Placental epithelial cell (primary cell): ENCODE measurements around the gene ZFP92. TPM values are rescaled to one million over a fixed set of nuclear protein-coding genes. Genes with fewer than 3 reads are reported as not detected.

ENCODE experiments used
- small RNA-seq: library from RNA; depleted of rRNA; stranded (forward); fragments of <200 nt; gene quantifications from one replicate; pipeline ENCODE3, GENCODE V24; 2012
- total RNA-seq: library from RNA; depleted of rRNA; stranded (reverse); fragments of >200 nt; gene quantifications from 2 replicates; pipeline ENCODE4 v1.2.3, GENCODE V29; 2012

ZFP92 gene
- total RNA-seq, result not detected in 2 replicates

DNA sequence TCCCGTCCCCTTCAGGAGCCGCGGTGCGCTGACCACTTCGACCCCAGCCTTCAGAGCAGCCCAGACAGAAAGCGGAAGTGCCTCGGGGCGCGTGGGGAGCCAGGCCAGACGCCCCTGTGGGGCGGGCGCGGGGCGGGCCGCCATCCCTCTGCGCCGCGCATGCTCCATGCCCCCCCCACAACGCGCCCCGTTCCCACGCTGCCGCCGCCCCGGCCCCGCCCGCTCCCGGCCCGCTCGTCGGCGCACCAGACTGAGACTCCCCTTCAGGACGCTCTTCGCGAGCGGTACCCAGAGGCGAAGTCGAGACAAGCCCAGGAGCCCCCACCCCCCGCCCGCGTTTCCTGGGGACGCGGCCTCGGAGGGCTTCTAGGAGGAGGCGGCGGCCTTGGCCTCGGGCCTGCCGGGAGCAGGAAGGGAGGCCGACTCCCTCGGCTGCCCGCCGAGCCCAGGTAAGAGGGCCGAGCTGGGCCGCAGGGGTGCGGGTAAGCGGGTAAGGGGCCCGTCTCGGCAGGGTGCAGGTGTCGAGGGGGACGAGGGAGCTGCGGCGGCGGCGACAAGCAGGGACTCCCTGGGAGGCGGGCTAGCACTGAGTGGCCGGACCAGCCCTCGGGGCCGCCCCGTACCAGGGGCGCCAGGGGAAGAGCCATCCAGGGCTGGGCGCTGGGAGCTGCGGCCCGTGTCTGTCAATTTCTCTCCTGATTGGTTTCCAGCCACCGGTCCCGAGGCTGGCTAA, at the start of gene ZFP92:
Gene ZFP92 (plus strand): TSS at position 218 of the 733 bp plus-strand sequence. CDS start 6,851 bp downstream, outside the sequence.

DNA sequence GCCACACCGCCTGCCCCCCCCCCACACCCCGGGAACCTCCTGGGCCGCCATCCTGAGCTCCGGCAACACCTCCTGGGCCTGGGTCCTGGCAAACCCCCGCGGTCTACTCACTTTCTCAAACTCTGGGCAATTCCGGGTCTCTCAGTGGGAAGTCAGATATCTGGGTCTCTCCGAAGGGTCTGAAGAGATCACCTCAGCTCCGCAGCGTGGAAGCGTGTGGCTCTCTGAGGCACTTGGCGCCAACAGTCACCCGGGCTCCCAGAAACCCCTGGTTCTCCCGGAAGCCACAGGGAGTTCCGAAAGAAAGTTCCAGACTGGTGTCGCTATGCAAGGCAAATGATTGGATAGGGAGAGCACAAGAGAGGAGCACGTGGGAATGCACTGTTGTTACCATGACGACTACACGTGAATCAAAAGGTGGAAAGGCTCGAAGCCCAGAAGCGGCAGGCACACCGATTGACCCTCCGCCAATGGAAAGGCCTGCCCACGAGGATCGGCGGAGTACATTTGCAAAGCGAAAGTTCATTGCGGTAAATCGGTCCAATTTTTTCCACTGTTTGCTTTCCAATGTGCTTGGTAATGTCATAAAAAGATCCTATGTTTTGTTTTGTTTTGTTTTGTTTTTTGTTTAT, 10.0 kb upstream of the ZFP92 start, which contains the start of gene PNMA6E:
Gene PNMA6E (minus strand): TSS at position 218 of the 632 bp plus-strand sequence. CDS start 2,501 bp downstream, outside the sequence.

DNA sequence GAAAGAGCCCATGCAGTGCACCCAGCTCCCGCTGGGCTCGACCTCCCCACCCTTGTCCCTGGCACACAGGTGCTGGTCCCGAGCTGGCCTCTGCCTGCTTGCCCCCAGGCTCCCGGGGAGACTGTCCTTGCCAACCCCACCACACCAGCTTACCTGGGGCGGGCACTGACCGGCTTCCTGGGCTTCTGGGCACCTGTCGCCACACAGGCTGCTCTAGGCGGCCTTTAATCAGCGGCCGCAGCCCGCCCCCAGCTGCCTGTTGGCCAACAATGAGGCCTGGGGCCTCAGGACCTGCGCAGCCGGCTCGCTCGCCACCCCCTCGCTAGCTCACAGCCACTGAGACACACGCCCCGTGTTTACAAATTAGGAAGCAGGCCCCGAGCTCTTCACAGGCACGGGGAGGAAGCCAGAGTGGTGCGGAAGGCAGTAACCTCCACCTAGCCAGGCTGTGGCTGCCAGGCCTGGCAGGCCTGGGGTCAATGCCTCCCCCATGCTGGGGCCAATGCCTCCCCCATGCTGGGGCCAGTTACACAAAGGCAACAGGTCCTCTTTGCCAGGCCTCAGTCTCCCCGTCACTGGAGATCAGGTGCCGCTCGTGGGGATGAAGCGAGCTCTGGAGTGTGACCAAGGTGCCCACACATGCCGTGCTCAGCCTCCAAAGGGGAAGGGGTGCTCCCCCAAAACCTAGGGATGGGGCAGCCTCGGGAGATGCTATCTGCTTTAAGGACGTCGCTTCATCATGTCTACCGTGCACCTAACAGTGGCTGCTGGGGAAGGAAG, 34.8 kb downstream of the ZFP92 start, which contains the start of gene TREX2:
Gene TREX2 (minus strand): TSS at position 201 of the 780 bp plus-strand sequence. CDS start 626 bp downstream, outside the sequence.

Small RNAs within 50 kb of the gene (small RNA-seq; reads per million reads assigned to genes)
- not detected for gene RN7SL667P

Other genes starting within 250 kb of the ZFP92 start
- gene MAGEA1, start 232.2 kb upstream of the ZFP92 start, total RNA-seq, result not detected in 2 replicates
- not detected in 2 replicates for gene PNMA6F, start 89.7 kb upstream of the ZFP92 start, total RNA-seq
- 6.3 and 9.0 TPM in 2 replicates for gene ZNF275, start 77.3 kb upstream of the ZFP92 start, total RNA-seq
- not detected in 2 replicates for gene PNMA6E, start 10.1 kb upstream of the ZFP92 start, total RNA-seq
- 1.6 TPM in 2 replicates for gene TREX2, start 34.6 kb downstream of the ZFP92 start, total RNA-seq
- gene HAUS7, start 59.1 kb downstream of the ZFP92 start, total RNA-seq, result 10.2 and 22.1 TPM in 2 replicates
- 0.11 and 0.39 TPM in 2 replicates for gene BGN, start 83.5 kb downstream of the ZFP92 start, total RNA-seq
- not detected in 2 replicates for gene ATP2B3, start 106.2 kb downstream of the ZFP92 start, total RNA-seq
- gene CCNQ, start 187.7 kb downstream of the ZFP92 start, total RNA-seq, result 22.0 and 35.5 TPM in 2 replicates
- under 0.01 and 0.54 TPM in 2 replicates for gene DUSP9, start 235.7 kb downstream of the ZFP92 start, total RNA-seq